HL-60 (cell line): Measurements from ENCODE around the gene RIMBP3C.
"Not testable (repeated sequence)": the region's sequence is repeated elsewhere in the genome, so short reads cannot be mapped to it uniquely, and the experiment has no call there.

ENCODE experiments used
- CTCF ChIP-seq: IDR thresholded peaks from one replicate; pipeline ENCODE4 v1.5.1; 2011; ENCODE audit warnings: low read length, control low read depth, inconsistent platforms; ENCODE audit not compliant: insufficient read depth
- GABPA ChIP-seq: IDR thresholded peaks from 2 replicates; pipeline ENCODE4 v1.6.1; 2012; ENCODE audit warnings: low read depth
- POLR2AphosphoS5 ChIP-seq: IDR thresholded peaks from 2 replicates; pipeline ENCODE4 v1.6.1; 2012; ENCODE audit warnings: low read depth
- TF ChIP-seq, protein P1 (sequence below): IDR thresholded peaks from 2 replicates; pipeline ENCODE4 v1.6.1; 2012; ENCODE audit warnings: low read depth; ENCODE audit not compliant: insufficient replicate concordance

DNA sequence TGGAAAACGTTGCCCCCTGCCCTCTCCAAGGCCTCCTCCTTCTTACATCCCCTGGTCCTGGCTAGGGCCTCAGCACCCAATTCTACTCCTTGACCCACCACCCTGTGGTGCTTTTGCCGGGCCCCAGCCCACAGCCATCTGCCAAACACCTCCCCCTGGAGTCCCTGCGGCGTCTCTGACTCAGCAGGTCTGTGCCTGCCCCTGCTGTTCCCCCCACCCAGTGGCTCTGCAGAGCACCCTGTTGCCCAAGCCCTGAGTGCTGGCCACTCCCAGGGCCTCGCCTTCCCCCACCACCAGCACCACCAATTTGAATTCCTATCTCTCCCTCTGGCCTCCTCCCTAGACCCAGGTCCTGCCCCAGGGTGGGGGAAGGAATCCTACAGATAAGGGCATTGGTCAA, 19.7 kb downstream of the RIMBP3C start:
- TF ChIP-seq CTCF, POLR2AphosphoS5, GABPA: not testable (repeated sequence)
- TF ChIP-seq, protein P1, sequence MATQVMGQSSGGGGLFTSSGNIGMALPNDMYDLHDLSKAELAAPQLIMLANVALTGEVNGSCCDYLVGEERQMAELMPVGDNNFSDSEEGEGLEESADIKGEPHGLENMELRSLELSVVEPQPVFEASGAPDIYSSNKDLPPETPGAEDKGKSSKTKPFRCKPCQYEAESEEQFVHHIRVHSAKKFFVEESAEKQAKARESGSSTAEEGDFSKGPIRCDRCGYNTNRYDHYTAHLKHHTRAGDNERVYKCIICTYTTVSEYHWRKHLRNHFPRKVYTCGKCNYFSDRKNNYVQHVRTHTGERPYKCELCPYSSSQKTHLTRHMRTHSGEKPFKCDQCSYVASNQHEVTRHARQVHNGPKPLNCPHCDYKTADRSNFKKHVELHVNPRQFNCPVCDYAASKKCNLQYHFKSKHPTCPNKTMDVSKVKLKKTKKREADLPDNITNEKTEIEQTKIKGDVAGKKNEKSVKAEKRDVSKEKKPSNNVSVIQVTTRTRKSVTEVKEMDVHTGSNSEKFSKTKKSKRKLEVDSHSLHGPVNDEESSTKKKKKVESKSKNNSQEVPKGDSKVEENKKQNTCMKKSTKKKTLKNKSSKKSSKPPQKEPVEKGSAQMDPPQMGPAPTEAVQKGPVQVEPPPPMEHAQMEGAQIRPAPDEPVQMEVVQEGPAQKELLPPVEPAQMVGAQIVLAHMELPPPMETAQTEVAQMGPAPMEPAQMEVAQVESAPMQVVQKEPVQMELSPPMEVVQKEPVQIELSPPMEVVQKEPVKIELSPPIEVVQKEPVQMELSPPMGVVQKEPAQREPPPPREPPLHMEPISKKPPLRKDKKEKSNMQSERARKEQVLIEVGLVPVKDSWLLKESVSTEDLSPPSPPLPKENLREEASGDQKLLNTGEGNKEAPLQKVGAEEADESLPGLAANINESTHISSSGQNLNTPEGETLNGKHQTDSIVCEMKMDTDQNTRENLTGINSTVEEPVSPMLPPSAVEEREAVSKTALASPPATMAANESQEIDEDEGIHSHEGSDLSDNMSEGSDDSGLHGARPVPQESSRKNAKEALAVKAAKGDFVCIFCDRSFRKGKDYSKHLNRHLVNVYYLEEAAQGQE: not testable (repeated sequence)
